ENCODE data around the gene FAP. TPM values are rescaled to one million over a fixed set of nuclear protein-coding genes. Genes with fewer than 3 reads are reported as not detected.
A peak's percentile ranks its signal among the peaks of the same experiment; 100 is the strongest.

FAP gene
- total and polyA plus RNA-seq, 2 of the 4 experiments (the other 2 are of a cell fraction): 71.0 to 95.0 TPM

DNA sequence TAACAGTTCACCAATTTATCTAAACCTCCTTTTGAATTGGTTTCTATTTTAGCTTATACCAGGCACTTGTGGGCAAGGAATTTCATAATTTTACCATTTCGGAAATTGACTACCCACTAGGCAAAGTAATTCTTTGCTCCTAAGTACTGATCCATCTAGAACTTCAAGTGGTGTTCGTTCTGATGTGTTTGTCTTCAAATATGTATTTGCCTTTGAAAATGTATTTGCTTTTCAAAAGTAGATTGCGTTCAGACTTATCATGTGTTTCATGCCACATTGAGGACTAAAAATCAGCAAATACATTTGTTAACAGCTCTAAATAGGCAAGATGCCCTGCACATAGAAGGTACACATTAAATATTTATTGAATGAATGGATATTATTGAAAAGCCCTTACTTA lies 48.5 kb upstream of the FAP start:
- ChIA-PET CTCF (no interaction called here), POLR2A (ENCODE audit: unreplicated experiment) (no interaction called here)
- Histone ChIP-seq H2BK5ac (ENCODE audit: low read depth, low read length, poor library complexity, severe bottlenecking) (no peak overlapping the region), H2BK20ac (ENCODE audit: low read depth, low read length) (no peak overlapping the region), H3K79me1 (ENCODE audit: low read depth in 1 of 2, low read length in 2 of 2) (no peaks in the 10 kb centered on the region), H4K8ac (ENCODE audit: low read depth in 2 of 2, low read length in 2 of 2) (no peak overlapping the region), H3K27me3 (ENCODE audit: control insufficient read depth, insufficient read depth, low read length) (no peaks in the 10 kb centered on the region), H3K23ac (ENCODE audit: low read depth, low read length) (no peak overlapping the region), H2AFZ (replicated peaks; ENCODE audit: low read length, poor library complexity) (no peak overlapping the region), H4K5ac (ENCODE audit: low read depth, low read length) (0 out of 2 replicates have a peak overlapping the region, but pooled peaks have one; percentile 35), H3K56ac (ENCODE audit: extremely low read depth, insufficient read depth, low read length) (no peak overlapping the region), H3K9me3 (ENCODE audit: control insufficient read depth, insufficient read depth, low read length) (no peaks in the 10 kb centered on the region), H2BK120ac (ENCODE audit: low read depth, low read length) (no peak overlapping the region), H3K14ac (replicated peaks; ENCODE audit: low read depth, low read length) (no peak overlapping the region), H3K4me2 (ENCODE audit: low read depth, low read length) (no peak overlapping the region), H2AK5ac (ENCODE audit: low read depth, low read length) (no peak overlapping the region), H2AK9ac (replicated peaks; ENCODE audit: low read depth, low read length, poor library complexity) (no peak overlapping the region), H3K27ac (ENCODE audit: insufficient read depth, low read length) (no peak overlapping the region), H3K9ac (ENCODE audit: low read depth, low read length) (no peak overlapping the region), H2BK15ac (ENCODE audit: low read depth, low read length) (no peak overlapping the region), H3K4ac (ENCODE audit: low read depth, low read length) (no peak overlapping the region), H3K18ac (ENCODE audit: low read depth, low read length) (no peak overlapping the region), H3K4me3 (ENCODE audit: insufficient read depth, low read depth, low read length) (no peak overlapping the region), H3K36me3 (ENCODE audit: control insufficient read depth, insufficient read depth, low read length) (no peaks in the 10 kb centered on the region), H3K9me1 (ENCODE audit: insufficient read depth, low read length) (0 out of 2 replicates have a peak, but pooled peaks cover 2% of the 10 kb centered on the region), H3K4me1 (ENCODE audit: control insufficient read depth, insufficient read depth, low read length) (peaks cover 2% of the 10 kb centered on the region; the same call in 1 of the 2 replicates), H4K91ac (ENCODE audit: insufficient read depth, low read depth, low read length) (no peak overlapping the region), H4K20me1 (ENCODE audit: insufficient read depth, low read length) (no peaks in the 10 kb centered on the region)
- ATAC-seq (ENCODE audit: low read depth) (no peak), DNase-seq (no peak)
- in situ Hi-C loops (cut with MboI; ENCODE audit: low sequenced_read_pairs) (no loop called here), dilution Hi-C loops (cut with HindIII; ENCODE audit: low sequenced_read_pairs, unreplicated experiment) (no loop called here), intact Hi-C loops (cut with micrococcal nuclease) (no loop called here)
- WGBS, 2 experiments (ENCODE audit: extremely low coverage in 2 of 2, insufficient read length in 1 of 2): no CpG with 5 or more reads among the region's 3 CpGs
- BruUV-seq (replicated peaks): no TSS peak
- TF ChIP-seq RAD21 (IDR thresholded peaks at IDR 0.05; ENCODE audit: low read length) (no peak), BHLHE40 (IDR thresholded peaks at IDR 0.05; ENCODE audit: low read depth, low read length) (no peak), MAFK (IDR thresholded peaks at IDR 0.05; ENCODE audit: low read depth, low read length) (no peak), FOS (IDR thresholded peaks at IDR 0.05; ENCODE audit: low read depth, low read length) (no peak), SMC3 (IDR thresholded peaks at IDR 0.05; ENCODE audit: low read depth, low read length) (no peak), CEBPB (IDR thresholded peaks at IDR 0.05; ENCODE audit: low read depth, low read length) (no peak), RFX5 (IDR thresholded peaks at IDR 0.05; ENCODE audit: low read depth, low read length) (no peak)
- TF ChIP-seq, protein P1, sequence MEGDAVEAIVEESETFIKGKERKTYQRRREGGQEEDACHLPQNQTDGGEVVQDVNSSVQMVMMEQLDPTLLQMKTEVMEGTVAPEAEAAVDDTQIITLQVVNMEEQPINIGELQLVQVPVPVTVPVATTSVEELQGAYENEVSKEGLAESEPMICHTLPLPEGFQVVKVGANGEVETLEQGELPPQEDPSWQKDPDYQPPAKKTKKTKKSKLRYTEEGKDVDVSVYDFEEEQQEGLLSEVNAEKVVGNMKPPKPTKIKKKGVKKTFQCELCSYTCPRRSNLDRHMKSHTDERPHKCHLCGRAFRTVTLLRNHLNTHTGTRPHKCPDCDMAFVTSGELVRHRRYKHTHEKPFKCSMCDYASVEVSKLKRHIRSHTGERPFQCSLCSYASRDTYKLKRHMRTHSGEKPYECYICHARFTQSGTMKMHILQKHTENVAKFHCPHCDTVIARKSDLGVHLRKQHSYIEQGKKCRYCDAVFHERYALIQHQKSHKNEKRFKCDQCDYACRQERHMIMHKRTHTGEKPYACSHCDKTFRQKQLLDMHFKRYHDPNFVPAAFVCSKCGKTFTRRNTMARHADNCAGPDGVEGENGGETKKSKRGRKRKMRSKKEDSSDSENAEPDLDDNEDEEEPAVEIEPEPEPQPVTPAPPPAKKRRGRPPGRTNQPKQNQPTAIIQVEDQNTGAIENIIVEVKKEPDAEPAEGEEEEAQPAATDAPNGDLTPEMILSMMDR (conservative IDR thresholded peaks at IDR 0.05; ENCODE audit: low read depth, low read length): no peak

Data from IMR-90 (cell line).